Sigmoid colon (tissue), 4 donors: Measurements from ENCODE around the gene PHF21A.

ENCODE experiments used
- CTCF ChIP-seq, 4 experiments: fragments of 450-650 bp in 3 of 4; fragments of 200-600 bp in 1 of 4; IDR thresholded peaks; one replicate each; pipeline ENCODE4 v1.5.1; 2016 to 2019; ENCODE audit warnings: antibody characterized with exemption in 4 of 4, mild to moderate bottlenecking in 3 of 4, moderate library complexity in 2 of 4
- EP300 ChIP-seq, 4 donors: sonication (generic); formaldehyde crosslinking; IDR thresholded peaks; one replicate each; pipeline ENCODE4 v1.6.1; 2017; ENCODE audit warnings: antibody characterized with exemption in 4 of 4
- POLR2A ChIP-seq, 2 donors: fragments of 450-650 bp; IDR thresholded peaks; one replicate each; pipeline ENCODE4 v1.6.1; 2016; ENCODE audit warnings: antibody characterized with exemption in 2 of 2, mild to moderate bottlenecking in 2 of 2, moderate library complexity in 2 of 2
- POLR2AphosphoS5 ChIP-seq, 4 donors: sonication (generic); formaldehyde crosslinking; IDR thresholded peaks; one replicate each; pipeline ENCODE4 v1.6.1; 2017; ENCODE audit warnings: antibody characterized with exemption in 4 of 4

- no peak for TF ChIP-seq CTCF (IDR thresholded peaks at IDR 0.05)
- TF ChIP-seq EP300 (IDR thresholded peaks at IDR 0.05), result peak in 1 of 4 donors; percentile 24
- peak; percentile 63 to 75 for TF ChIP-seq POLR2A (IDR thresholded peaks at IDR 0.05)
- peak; percentile 90 to 98 (median 94) for TF ChIP-seq POLR2AphosphoS5 (IDR thresholded peaks at IDR 0.05)
Observed at GRCh38 chr11:45917623-45918330, 203.5 kb downstream of the PHF21A start, which contains the start of gene PEX16.
